GM18498 (cell line): ENCODE results near the gene FAM53B.
A peak's percentile ranks its signal among the peaks of the same experiment; 100 is the strongest.

Source experiments
- ATAC-seq: cut with Tn5 transposase; IDR thresholded peaks from one replicate; pipeline ENCODE4 v1.9.1; 2021; ENCODE audit warnings: mild to moderate bottlenecking, moderate library complexity; ENCODE audit not compliant: unreplicated experiment

Gene FAM53B

DNA sequence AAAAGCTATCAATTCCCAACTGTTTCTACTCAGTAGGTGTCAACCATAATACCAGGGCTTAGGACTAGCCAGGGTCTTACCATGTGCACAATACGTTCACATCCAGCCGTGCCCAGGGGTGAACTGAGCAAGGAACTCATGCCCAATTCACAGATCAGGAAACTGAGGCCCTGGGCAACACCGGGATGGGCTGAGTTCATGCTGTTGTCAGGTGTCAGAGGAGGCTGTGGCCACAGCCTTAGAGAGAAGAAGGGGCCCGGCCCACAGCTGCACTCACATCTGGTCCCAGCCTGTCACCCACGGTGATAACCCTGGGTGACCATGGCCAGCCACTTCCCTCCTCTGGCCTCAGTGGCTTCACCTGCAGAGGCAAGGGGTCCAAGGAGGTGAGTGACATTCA, 92.0 kb downstream of the FAM53B start:
- no peak for ATAC-seq

DNA sequence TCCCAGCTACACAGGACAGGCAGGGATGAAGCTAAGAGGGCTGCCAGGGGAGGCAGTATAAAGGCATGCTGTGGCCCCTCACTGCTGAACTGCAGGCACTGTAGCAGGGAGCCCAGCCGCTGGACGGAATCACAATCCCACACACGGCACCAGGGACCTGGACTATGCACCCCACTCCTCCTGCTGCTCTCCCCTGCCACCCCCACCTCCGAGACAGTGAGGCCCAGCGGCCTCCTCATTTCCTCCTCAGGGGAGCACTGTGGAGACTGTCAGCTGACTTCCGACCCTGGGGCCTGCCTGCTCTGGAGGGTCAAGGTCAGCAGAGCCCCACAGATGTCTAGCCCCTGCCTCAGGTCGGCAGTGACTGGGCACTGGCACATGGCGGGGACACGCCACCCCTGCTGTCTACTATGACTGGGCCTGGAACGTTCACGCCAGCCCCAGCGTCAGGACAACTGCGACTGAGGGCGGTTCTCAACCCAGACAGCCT, 92.7 kb downstream of the FAM53B start:
- ATAC-seq: no peak

DNA sequence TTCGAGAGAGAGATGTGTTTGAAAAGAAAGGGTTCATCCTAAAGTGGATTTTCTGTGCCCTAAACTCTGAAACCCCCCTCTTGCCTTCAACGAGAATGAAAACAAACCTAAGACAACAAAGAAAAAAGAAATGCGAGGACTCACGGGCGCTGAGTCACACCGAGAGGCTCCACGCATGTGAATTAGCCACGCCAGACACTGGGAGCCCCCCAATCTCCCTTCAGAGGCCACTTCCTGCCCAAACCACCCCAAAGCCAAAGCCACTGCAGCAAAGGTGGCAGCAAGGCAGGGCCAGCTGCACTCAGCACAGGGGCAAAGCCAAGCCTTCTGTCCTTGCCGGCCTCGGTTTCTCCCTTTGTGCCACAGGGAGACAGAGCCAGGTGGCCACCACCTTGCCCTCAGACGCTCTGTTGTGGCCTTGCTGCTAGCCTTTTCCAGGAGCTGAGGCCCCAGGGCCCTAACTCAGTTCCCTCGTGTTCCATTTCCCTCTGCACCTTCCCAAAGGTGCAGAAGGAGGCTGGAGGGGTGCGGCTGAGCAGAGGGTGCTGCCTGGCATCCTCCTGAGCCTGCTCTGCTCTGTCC, 93.3 kb downstream of the FAM53B start:
- ATAC-seq: no peak

DNA sequence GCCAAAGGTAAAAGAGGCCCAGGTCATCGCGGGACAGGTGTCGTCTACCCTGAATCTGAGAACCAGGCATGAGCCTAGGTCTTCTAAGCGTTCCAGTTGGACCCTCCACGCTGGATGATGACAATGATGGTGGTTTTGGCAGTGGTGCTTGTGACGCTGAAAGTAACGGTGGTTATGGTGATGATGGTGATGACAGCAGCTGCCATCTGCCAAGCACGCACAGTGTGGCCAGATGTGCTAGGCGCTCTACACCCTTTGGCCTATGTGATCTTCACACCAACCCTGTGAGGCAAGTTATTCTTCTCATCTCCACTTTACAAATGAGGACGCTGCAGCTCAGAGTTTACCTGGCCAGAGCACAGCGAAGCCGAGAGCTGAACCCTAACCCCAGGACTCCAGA, 93.9 kb downstream of the FAM53B start:
- no peak for ATAC-seq

DNA sequence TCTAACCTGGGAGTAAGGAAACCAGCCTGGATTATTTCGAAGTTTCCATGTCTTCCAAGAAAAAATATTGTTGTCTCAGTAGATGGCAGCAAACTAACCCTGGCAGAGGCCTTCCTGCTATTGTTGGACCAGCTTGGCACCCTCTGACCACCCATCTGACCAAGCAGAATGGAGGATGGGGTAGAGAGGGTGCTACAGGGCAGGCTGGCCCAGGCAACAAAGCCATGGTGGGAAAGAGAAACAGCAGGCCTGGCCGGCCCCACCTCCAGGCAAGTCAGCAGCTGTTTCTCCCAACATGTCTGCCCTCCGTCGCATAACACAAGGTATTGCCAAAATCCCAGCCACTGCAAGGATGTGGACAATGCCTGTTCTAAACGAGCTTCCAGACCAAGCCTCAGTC, 95.0 kb downstream of the FAM53B start:
- no peak for ATAC-seq

DNA sequence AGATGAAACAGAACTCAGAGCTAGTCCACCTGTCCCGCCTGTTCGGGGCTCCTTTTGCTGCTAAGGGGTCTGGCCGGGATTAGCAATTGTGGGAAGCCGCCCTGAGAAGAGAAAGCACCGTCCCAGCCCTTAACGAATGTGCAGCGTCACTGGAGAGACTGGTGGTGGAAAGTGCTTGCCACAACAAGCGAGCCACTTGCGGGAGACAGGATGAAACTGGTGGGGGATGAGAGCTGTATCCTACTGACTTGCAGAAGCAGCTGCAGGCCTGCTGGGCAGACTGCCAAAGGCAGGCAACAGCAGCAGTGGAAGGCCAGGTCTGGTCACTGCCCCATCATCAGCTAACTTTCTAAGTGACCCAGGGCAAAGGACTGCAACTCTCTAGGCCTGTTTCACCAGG, 95.4 kb downstream of the FAM53B start:
- no peak for ATAC-seq

DNA sequence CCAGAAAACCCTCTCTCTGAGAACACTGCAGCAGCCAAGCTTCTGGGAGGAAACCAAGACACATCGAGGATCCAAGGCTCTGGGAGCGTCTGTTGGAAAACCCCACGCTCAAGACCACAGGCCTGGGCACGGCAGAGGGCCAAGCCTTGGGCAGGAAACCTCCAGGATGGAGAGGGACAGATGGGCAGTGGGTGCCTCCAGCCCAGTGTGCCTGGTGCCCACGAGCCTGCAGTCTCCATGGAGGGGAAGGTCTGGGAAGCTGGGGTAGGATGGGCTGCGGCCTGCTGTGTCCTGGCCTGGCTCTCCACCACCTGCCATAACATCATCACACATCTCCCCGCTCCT, 96.1 kb downstream of the FAM53B start:
- no peak for ATAC-seq

DNA sequence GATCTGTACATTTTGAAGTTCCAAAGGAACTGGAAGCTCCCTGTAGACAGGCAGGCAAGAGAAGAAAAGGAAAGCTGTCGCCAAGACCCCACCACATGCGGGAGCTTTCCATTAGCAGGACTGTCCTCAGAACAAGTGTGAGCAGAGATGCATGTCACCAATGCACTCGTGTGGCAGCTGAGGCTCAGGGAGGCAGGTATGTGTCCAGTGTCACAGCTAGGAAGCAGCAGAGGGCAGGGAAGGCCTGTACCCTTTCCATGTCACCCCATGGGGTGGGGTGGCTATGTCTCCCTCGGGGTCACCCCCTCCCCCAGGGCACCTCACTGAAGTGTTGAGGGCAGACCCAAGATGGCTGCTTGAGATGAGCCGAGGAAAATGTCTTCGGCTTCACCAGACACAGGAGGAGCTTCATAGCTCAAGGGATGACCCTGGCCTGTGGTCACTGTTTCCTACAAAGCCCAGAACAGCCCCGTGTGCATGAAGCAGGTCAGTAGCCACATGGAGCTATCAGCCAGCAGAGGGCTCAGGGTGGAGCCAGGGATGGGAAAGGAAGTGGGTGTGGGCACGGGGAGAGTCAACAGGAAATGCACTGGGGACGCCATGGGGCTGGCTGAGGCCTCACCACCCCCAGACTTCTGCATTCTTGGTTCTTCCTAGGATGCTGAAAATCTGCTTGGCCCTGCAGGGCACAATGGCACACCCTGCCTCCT, 96.6 kb downstream of the FAM53B start:
- ATAC-seq: peak; percentile 76

DNA sequence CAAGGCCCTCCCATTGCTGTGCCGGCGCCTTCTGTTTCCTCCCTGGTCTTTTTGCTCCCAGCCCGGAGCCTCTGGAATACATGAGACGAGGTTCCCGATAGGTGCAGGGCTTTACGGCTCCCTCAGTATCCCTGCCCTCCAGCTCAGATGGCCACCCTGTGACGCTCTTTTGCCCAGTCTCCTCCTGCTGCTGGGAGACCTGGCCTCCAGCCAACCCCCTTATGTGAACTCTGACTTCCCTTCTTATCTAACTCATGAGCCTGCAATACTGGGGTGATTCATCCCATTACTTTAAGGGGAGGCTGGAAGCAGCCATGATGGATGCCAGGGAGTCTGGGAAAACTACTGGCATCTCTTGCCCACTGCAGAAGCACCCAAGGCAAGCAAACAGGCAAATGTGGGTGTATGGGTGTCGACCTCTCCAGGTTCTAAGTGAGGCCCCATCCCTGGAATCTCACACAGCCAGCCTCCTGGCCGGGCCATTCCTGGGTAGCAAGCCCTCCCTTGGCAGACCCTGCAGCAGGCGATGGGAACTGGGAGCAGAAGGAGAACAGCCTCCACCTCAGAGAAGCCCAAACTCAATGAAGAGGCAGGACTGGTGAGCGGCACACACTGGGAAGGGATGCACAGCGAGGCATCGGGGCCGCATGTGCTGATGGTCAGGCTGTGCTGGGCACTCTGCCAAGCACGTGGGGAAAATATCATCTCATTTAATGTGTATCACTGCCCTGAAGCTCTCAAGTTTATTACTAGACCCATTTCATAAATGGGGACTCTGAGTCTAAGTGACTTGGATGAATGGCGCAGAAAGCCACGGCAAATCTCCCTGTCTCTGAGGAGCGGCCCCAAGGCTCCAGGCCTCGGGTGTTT, 97.5 kb downstream of the FAM53B start:
- no peak for ATAC-seq

DNA sequence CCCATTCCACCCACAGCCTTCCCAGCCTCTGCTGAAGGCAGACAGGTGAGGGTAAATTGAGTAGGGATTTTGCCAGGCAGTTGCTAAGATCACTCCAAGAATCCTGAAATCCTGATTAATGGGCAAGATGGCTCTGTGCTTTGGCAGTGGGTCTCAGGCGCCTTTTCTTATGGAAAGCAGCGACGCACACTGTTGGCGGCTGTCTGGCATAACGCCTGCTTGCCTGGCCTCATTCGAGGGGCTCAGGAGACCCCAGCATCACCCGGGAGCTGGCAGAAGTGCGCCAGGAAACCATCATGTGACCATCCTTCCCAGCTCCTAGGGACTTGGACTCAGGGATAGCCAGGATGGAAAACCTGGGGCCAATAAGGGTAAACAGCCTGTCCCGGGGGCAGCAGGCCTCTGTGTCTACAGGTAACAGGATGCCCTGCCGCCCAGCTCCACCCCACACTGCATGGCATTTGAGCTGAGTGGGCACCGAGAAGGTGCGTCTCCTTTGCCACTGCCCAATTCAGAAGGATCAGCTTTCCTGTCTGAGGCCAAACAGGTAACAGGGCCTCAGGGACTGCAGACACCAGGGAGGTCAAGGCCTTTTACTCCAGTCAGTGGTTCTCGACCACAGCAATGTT, 98.6 kb downstream of the FAM53B start:
- no peak for ATAC-seq

DNA sequence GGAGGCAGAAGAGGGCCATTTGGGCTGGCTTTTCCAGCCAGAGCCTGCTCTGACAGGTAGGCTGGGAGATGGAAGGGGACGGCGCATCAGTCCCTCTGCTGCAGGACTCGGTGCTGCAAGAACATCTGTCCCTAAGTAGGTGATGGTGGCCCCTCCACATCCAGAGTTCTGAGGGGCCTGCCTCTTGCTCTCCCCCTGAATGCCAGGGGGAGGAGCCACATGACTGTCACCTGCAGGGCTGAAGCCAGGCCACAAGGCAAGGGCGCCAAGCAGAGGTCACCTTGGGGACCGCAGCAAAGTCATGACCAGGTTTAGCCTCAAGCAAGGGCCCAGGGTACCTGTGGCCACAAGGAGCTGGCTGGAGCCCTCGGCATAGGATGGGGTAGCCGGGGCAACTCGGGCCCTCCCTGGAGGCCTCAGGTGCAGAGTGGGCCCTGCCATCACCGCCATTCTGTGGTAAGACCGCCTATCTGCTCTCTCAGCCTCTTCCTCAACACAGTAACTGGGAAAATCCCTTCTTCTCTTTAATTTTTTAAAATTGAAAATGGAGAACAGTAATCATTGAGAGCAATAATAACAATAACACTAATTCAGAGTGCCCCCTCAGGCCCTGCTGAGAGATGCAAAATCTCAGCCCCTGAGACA, 99.3 kb downstream of the FAM53B start:
- ATAC-seq: no peak

DNA sequence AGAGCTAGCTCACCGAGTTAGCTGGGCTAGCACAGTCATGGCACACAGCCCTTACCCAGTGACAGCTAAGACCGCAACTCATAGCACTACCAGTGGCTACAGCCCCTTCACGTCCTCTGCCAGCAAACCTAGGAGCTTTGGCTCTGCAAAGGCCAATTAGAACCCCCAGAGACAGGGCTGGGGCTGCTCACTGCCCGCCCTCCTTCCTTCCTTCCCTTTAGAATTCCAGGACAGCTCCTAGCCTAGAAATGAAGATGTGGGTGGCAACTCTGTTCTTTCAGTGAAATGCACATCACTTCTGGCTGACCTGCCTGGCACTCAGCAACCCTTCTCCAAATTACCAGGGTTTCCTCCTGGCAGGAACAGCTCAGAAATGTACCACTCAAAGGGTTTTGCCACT, 99.9 kb downstream of the FAM53B start:
- ATAC-seq: no peak

DNA sequence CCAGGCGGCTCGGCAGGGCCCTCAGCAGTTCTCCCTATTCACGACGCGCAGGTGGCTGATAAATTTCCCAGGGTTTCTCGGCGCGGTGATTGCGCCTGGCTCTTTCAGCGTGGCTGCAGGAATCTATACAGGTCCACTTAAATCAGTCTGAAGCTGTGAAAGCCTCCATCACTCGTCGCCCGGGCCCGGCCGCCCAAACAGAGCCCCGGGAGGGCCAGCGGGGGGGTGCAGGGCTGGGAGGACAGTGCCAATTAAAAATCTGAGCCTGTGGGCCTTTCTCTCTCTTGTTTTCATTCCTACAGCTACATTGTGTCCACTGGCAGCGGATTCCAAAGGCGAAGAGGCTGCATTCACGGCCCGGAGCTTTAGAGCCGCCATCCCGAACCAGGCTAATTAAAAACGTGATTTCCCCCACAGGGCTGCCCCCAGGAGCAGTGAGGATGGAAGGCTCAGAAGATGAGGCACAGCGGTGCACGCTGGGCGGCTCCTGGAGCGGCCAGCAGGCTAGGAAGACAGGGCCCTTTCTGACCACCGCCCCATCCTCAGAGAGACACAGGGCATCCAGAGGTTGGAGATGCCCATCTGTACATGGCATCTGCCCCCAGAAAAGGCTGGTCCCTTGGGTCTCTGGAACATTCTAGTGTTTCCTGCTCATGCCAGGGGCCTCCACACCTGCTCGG, 100.7 kb downstream of the FAM53B start:
- ATAC-seq: no peak

DNA sequence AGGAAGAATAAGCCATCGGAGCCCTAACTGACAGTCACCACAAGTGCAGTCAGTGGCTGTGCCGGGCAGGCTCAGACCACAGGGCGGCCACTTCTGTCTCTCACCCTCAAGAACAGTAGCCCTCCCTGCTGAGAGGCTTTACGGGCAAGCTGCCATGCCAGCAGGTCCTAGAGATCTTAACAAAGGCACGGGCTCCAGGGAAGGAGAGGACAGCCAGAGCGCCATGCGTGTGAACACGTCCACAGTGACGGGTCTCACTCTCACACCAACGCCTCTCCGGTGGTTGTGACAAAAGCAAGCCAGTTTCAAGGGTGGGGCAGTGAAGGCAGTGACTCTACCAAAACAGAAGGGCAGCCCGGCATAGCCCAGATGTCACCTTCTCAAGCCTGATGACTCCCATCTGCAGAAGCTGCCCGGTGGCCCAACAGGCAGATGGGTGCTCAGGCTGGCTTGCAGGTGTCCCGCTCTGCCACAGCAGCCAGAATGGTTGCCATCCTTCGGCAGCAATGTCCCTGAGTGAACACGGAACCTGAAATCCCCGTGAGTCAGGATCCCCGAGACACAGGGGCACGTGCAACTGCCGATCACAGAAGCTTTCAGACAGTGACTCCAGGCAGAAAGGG, 102.0 kb downstream of the FAM53B start:
- ATAC-seq: no peak

DNA sequence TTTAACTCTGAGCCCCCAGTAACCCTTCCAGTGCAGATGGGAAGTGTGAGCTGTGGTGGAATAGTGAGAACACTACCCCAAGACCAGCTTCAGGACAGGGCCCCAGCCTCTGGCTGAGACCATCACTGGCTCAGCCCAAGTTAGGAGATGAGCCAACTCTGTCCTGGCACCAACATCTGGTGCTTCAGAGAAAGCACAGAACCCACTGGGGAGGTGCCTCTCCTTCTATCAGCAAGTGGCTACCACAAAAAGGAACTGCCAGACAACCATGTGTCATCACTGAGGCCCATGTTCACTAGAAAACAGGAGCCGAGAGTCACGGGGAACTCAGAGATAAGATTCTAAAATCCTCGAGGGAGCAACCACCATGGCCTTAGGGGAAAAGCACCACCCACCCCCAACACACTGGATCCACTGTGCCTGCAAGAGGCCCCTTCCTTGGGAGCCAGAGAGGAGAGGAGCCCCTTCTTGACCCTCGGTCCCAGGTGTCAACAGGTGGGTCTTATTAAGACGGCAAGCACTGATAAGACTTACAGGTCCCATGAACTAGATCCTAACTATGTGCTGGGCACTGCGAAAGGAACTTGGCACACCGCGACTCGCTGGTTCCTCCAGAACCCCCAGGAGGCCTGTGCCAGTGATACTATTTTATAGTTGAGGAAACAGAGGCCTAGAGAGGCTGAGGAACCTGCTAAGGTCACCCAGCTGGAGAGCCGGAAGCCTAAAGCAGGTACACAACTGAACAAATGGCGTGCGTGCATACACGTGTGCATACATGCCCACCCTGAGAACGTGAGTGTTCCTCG, 102.7 kb downstream of the FAM53B start:
- ATAC-seq: peak; percentile 53

DNA sequence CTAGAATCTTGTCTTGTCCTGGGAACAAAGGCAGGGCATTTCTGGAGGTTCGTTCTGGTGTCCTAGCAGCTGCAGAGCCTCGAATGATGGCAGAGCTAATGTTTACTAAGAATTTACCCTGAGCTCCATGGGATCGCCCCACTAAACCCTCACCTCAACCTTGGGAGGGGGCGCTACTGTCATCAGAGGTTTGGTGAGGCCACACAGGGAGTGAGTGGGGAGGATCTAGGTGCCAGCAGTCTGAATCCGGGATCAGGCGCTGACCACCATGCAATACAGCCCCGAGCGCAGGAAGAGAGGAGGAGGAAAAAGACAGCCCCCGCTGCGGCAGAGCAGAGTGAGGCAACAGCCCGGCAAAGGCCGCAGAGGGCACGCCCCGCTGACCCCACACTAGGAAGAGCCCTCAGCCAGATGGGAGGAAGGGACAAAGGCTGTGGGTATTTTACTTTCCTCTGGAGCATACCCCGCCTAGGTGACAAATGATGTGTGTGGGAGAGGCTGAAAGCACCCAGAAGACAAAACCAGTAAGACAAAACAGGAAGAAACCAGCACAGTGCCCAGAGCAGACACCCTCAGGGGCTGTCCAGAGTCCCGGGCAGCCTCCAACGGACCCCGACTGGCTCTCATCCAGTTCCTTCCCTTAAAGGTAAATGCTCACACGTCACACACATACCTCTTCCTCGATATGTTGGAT, 103.5 kb downstream of the FAM53B start:
- ATAC-seq: peak; percentile 53

DNA sequence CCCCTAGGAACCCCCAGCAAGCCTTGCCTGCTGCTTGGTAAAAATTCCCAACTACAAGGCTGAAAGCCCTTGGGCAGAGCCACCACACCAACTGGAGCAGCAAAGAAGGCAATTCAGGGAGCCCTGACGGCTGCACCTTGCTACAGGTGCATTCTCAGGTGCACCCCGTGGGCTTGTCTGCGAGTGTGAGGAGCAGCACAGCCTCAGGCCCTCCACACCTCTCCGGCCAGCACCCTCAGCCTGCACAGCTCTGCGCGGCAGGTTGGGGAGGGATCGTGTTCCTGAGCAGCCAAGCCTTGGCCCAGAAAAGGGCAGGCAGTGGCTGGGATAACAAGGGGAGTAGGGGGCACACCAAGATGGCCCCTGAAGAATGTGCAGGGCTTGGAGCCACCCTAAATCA, 104.1 kb downstream of the FAM53B start:
- ATAC-seq: no peak

DNA sequence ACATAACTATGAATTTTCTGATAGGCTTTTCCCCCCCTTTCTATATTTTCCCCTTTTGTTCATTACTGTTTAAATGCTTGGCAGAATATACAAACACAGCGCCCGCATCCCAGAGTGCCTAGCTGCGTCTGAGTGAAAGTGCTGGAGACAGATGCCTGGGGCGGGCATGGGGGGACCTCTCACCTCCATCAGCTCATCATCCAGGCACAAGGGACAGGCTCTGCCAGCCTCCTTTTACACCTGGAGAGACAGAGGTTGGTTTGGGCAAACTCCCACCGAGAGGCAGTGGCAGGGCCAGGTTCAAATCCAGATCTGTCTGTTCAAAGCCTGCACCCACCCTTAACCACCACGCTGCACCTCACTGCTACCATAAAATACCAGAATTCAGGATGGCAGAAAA, 104.5 kb downstream of the FAM53B start:
- no peak for ATAC-seq

DNA sequence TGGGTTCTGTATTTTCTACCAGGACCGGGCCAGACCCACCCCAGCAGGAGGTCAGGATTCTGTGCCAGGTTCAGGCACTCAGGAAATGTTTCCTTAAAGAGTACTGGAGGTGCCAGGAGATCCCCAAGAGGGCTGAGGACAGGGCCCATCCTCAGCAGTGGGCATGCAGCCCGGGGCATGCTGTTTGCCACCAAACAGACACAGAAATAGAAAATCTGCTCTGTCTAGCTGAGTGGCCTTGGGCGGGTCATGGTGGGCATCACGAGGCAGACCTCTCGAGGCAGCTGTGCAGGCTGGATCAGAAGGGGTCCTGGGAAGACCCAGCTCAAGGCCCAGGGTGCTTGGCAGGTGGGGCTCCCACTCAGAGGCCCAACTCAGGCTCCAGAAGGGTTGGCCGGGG, 105.0 kb downstream of the FAM53B start:
- ATAC-seq: no peak
